GM19193 (cell line): Measurements from ENCODE around the gene ARHGAP6.

Experiments used
- POLR2A ChIP-seq: IDR thresholded peaks from 4 replicates; pipeline ENCODE4 v1.6.1; 2011; ENCODE audit not compliant: insufficient read depth, insufficient read length; ENCODE audit errors: extremely low read depth

Gene ARHGAP6

DNA sequence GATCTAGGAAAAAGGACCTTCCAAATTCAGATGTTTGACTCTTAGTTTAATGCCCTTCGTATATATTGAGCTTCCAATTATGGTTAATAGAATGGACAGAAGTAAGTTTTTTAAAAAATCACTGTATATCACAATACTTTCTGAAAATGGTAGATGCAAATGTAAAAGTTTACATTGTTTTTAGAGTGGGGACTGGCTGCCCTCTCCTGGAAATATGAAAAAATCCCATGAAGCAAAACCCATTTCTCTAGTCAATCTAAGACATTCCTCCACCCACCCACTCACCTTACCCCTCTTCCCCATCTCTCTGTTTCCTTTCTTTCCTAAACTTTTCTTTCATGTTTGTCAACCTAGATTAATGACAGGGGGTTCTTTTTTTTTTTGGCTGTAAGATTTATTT, 134.5 kb downstream of the ARHGAP6 start:
- no peak for TF ChIP-seq POLR2A

GRCh38 chrX:11530621-11531020, 135.1 kb downstream of the ARHGAP6 start:
- no peak for TF ChIP-seq POLR2A

GRCh38 chrX:11528623-11529022, 137.1 kb downstream of the ARHGAP6 start:
- no peak for TF ChIP-seq POLR2A

DNA sequence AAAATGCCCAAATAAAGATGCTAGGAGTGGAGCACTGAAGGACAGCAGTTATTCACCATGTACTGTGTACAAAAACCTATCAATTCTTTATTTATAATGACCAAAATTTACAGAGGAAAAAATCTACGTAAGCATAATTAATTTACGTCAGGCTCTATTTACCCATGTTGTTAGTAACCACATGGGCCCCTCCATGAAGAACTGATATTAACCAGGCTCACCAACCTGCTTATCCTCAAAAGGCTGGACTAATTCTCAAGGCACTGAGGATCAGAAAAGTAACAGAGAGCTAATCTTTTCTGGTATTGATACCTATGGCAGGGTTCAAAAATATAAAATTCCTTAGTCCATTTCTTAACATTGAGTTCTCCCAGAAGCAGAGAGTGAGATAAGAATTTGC, 140.0 kb downstream of the ARHGAP6 start:
- no peak for TF ChIP-seq POLR2A

GRCh38 chrX:11509786-11510185, 155.9 kb downstream of the ARHGAP6 start:
- TF ChIP-seq POLR2A = no peak

- TF ChIP-seq POLR2A = no peak
Measured at GRCh38 chrX:11504234-11504633, 161.5 kb downstream of the ARHGAP6 start.

DNA sequence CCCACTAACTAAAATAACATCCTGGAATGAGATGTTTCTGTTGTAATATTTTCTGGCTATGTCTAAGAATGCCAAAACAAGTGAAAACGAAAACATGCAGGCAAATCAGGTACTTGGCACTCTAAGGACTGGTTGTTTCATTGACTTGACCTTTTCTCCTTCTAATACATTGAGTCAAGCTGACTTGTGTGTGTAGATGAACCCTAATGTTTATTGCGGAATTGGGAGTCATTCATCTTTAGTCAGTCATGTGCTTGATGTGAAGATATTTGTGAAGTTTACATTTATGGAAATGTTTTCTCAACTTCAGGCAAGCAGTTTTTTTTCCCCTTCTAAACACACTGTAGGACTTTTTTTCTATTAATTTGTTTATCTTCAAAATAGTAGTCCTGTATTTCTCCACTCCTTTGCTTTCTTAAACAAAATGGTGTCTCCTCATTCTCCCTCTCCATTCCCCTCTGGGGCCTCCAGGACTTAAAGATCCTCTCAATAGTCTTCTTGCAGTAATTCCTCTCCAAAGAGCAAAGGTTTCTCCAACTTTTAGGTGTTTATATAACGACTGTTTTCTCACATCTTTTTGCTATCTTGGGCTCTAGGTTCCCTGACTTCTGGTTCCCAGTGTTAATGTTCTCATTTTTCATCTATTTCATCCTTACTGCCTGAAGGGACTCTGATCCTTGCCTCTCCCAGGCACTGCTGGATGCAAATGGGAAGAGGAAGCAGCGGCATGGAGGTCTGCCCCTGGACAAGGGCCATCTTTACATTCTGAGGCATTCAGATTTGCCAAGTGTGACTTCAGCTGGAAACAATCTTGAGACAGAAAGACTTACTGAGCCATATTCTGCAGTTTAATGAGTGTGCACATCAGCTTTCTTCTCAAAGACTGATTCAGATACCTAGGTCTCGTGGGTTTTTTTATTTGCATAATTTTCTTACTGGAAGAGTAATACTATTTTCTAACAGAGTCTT, 166.4 kb downstream of the ARHGAP6 start:
- TF ChIP-seq POLR2A = no peak

GRCh38 chrX:11484290-11484689, 181.4 kb downstream of the ARHGAP6 start:
- no peak for TF ChIP-seq POLR2A

GRCh38 chrX:11481035-11481434, 184.7 kb downstream of the ARHGAP6 start:
- TF ChIP-seq POLR2A = no peak

GRCh38 chrX:11480626-11481025, 185.1 kb downstream of the ARHGAP6 start:
- TF ChIP-seq POLR2A = no peak

DNA sequence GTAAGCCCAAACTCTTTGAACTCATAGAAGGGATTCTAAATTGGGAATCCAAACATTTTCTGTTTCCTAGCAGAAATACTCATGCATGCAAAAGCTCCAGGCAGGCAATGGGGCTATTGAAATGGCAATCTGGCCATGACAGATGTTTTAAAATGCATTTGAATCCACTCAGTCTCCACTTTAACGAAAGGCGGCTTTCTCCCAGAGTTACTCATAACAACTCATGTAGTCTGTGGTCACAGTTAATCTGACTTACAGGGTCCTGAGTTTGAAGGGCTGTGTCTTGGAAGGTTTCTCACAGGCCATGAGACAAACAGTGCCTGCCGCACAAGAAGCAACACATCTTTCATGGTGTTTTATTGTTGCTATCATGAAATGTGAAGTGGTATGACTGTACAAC, 186.8 kb downstream of the ARHGAP6 start:
- no peak for TF ChIP-seq POLR2A

DNA sequence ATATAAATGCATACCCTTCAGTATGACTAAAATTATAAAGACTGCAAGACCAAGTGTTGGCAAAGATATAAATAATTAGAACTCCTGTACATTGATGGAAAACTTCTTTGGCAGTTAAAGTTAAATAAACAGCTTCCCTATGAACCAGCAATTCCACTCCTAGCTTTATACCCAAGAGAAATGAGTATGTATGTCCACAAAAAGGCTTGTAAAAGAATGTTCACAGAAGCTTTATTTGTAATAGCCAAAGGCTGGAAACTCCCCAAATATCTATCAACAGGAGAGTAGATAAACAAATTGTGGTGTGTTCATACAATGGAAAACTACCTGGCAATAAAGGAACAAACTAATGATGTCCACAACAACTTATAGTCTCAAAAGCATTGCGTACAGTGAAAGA, 187.7 kb downstream of the ARHGAP6 start:
- no peak for TF ChIP-seq POLR2A

DNA sequence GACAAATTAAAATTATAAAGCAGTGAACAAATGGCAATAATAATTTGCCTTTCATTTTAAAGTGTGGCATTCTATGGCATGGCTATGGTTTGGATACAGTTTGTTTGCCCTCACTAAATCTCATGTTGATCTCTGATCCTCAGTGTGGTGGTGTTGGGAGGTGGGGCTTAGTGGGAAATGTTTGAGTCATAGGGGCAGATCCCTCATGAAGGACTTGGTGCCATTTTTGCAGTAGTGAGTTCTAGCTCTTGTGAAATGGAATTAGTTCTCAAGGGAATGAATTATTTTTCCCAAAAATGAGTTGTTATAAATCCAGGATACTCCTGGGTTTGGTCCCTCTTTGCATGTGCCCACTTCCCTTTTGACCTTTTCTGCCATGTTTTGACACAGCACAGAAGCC, 191.1 kb downstream of the ARHGAP6 start:
- no peak for TF ChIP-seq POLR2A

- TF ChIP-seq POLR2A = no peak
Measured at GRCh38 chrX:11474021-11474420, 191.7 kb downstream of the ARHGAP6 start.

DNA sequence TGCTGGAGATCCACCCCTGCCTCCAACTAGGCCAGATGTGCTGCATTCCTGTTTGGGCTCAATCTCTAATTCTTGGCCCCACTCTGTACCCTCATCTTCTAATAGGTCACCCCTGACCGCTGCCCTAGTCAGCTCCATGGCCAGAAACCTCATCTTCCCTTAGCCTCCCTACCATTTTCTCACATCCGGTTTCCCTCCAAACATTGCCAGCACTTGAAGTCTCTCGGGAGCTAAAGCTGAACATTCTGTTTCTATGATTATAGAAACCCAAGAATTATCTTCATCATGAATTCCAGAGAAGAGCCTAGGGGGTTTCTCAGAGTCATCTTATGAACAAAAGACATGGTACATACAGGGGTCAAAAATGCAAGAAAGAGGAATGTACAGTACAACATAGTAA, 192.8 kb downstream of the ARHGAP6 start:
- TF ChIP-seq POLR2A = no peak

DNA sequence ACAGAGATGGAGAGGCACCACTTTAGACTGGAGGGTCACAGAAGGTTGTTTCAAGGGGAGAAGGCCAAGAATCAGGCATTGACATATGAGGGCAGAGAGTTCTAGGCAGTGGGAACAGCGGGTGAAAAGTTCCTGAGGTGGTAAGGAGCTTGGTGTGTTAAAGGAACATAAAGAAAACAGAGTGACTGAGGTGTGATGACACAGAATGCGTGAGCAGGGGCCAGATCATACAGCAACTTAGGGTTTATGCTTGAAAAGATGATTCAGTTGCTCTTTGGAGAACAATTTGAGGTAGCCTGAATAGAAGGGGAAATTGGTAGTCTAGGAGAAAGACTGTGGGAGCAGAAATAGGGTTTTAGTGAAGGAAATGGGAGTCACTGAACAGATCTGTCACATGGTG, 193.3 kb downstream of the ARHGAP6 start:
- no peak for TF ChIP-seq POLR2A
